Right atrium auricular region (tissue), 2 donors: Measurements from ENCODE around the gene KRTAP13-1. TPM values are rescaled to one million over a fixed set of nuclear protein-coding genes. Genes with fewer than 3 reads are reported as not detected.

Experiments
- DNase-seq: peaks from one replicate; pipeline ENCODE4 v3.0.0-alpha.2; 2019; ENCODE audit warnings: low spot score
- H3K27ac ChIP-seq, 2 donors: fragments of 200-600 bp; sonication (generic); 1 replicate in 1 of 2; 2 replicates in 1 of 2; pipeline ENCODE4 v1.5.1; 2016 to 2019
- H3K27me3 ChIP-seq, 2 donors: fragments of 200-600 bp; sonication (generic); one replicate each; pipeline versions ENCODE4 v1.5.1 to v1.6.0; 2017 to 2019
- H3K36me3 ChIP-seq: fragments of 200-600 bp; sonication (generic); one replicate; pipeline ENCODE4 v1.5.1; 2016
- H3K4me1 ChIP-seq, 2 donors: fragments of 200-600 bp; sonication (generic); one replicate each; pipeline versions ENCODE4 v1.5.1 to v1.6.0; 2017 to 2019
- H3K4me3 ChIP-seq, 2 donors: fragments of 200-600 bp; sonication (generic); 1 replicate in 1 of 2; 2 replicates in 1 of 2; pipeline ENCODE4 v1.5.1; 2017 to 2019; ENCODE audit warnings: mild to moderate bottlenecking in 1 of 2, moderate library complexity in 1 of 2
- H3K9me3 ChIP-seq, 2 donors: fragments of 200-600 bp; sonication (generic); one replicate each; pipeline ENCODE4 v1.5.1; 2019
- CTCF ChIP-seq, 2 donors: fragments of 200-600 bp; sonication (generic); IDR thresholded peaks; one replicate each; pipeline ENCODE4 v1.5.1; 2019; ENCODE audit warnings: antibody characterized with exemption in 2 of 2
- total RNA-seq, 2 donors: library from RNA; depleted of rRNA; stranded (reverse); fragments of >200 nt; gene quantifications; one replicate each; pipeline ENCODE4 v1.1.0, GENCODE V29; 2016

KRTAP13-1 gene
- total RNA-seq, 2 donors from 2014 or later = not detected

GRCh38 chr21:30415993-30416392, 20.2 kb downstream of the KRTAP13-1 start:
- Histone ChIP-seq H3K27me3 (no peaks in the 10 kb centered on the region), H3K36me3 (no peaks in the 10 kb centered on the region), H3K4me3 (no peak overlapping the region), H3K9me3 (no peaks in the 10 kb centered on the region), H3K27ac (no peak overlapping the region), H3K4me1 (no peaks in the 10 kb centered on the region)
- DNase-seq = no peak
- no peak for TF ChIP-seq CTCF (IDR thresholded peaks at IDR 0.05)

- DNase-seq = no peak
- TF ChIP-seq CTCF (IDR thresholded peaks at IDR 0.05) = no peak
- no peak within 1 kb of the TSS for H3K4me3 ChIP-seq
- H3K9me3 ChIP-seq = no peaks in the 10 kb centered on the region
- H3K27me3 ChIP-seq = no peaks in the 10 kb centered on the region
- no peak within 1 kb of the TSS for H3K27ac ChIP-seq
- no peaks in the 10 kb centered on the region for H3K4me1 ChIP-seq
- H3K36me3 ChIP-seq = no peaks in the 10 kb centered on the region
These were observed 30.0 kb downstream of the KRTAP13-1 start, which contains the start of gene KRTAP13-3 for GRCh38 chr21:30425826-30426225. Gene KRTAP13-3, minus strand, starts transcription at chr21:30425926. Its CDS starts 14 bp downstream, at chr21:30425912.

- no peaks in the 10 kb centered on the region for H3K27me3 ChIP-seq
- no peaks in the 10 kb centered on the region for H3K36me3 ChIP-seq
- TF ChIP-seq CTCF (IDR thresholded peaks at IDR 0.05) = no peak
- no peak for DNase-seq
- H3K4me3 ChIP-seq = no peak overlapping the region
- H3K9me3 ChIP-seq = no peaks in the 10 kb centered on the region
- H3K27ac ChIP-seq = no peak overlapping the region
- H3K4me1 ChIP-seq = no peaks in the 10 kb centered on the region
These were observed 30.9 kb downstream of the KRTAP13-1 start for GRCh38 chr21:30426731-30427130.

- DNase-seq = no peak
- no peaks in the 10 kb centered on the region for H3K9me3 ChIP-seq
- H3K4me3 ChIP-seq = no peak within 1 kb of the TSS
- H3K4me1 ChIP-seq = no peaks in the 10 kb centered on the region
- H3K36me3 ChIP-seq = no peaks in the 10 kb centered on the region
- H3K27ac ChIP-seq = no peak within 1 kb of the TSS
- TF ChIP-seq CTCF (IDR thresholded peaks at IDR 0.05) = no peak
- no peaks in the 10 kb centered on the region for H3K27me3 ChIP-seq
These were observed 34.4 kb downstream of the KRTAP13-1 start, which contains the start of gene KRTAP13-4 for GRCh38 chr21:30430170-30430655. Gene KRTAP13-4, plus strand, starts transcription at chr21:30430220. Its CDS starts 56 bp downstream, at chr21:30430276.

- H3K36me3 ChIP-seq = no peaks in the 10 kb centered on the region
- no peak overlapping the region for H3K4me3 ChIP-seq
- DNase-seq = no peak
- no peaks in the 10 kb centered on the region for H3K9me3 ChIP-seq
- H3K4me1 ChIP-seq = no peaks in the 10 kb centered on the region
- TF ChIP-seq CTCF (IDR thresholded peaks at IDR 0.05) = peak; percentile 49 to 72
- H3K27ac ChIP-seq = no peak overlapping the region
- no peaks in the 10 kb centered on the region for H3K27me3 ChIP-seq
These were observed 38.3 kb downstream of the KRTAP13-1 start for GRCh38 chr21:30434033-30434631.
